HEK293T (cell line): ENCODE data around the gene PRKCZ.

Source experiments
- CTCF ChIA-PET: fragments of 350-600 bp; formaldehyde crosslinking; extraction: SDS; loops from one replicate; lab custom pipeline; 2021; ENCODE audit warnings: antibody characterized with exemption, inconsistent platforms; lab: Yijun Ruan, JAX
- POLR2A ChIA-PET: fragments of 350-600 bp; formaldehyde crosslinking; extraction: SDS; loops from one replicate; lab custom pipeline; 2020; ENCODE audit warnings: antibody characterized with exemption, inconsistent platforms; lab: Yijun Ruan, JAX
- DNase-seq: peaks from one replicate; pipeline ENCODE4 v3.0.0; 2012; ENCODE audit warnings: mixed read lengths; ENCODE audit errors: extremely low spot score
- ARNT ChIP-seq: fragments of 450-650 bp; IDR thresholded peaks from 2 replicates; pipeline ENCODE4 v1.6.1; 2017; ENCODE audit warnings: mild to moderate bottlenecking
- BHLHE40 ChIP-seq: fragments of 450-650 bp; IDR thresholded peaks from 2 replicates; pipeline ENCODE4 v1.6.1; 2016; ENCODE audit warnings: mild to moderate bottlenecking, moderate library complexity, borderline replicate concordance
- CTBP1 ChIP-seq: fragments of 450-650 bp; IDR thresholded peaks from 2 replicates; pipeline ENCODE4 v1.6.1; 2016; ENCODE audit warnings: borderline replicate concordance
- ELF4 ChIP-seq: fragments of 450-650 bp; IDR thresholded peaks from 2 replicates; pipeline ENCODE4 v1.6.1; 2017; ENCODE audit warnings: antibody characterized with exemption
- FOXA1 ChIP-seq: fragments of 450-650 bp; IDR thresholded peaks from 2 replicates; pipeline ENCODE4 v1.6.1; 2016; ENCODE audit warnings: mild to moderate bottlenecking
- FOXK2 ChIP-seq: fragments of 450-650 bp; IDR thresholded peaks from 2 replicates; pipeline ENCODE4 v1.6.1; 2016; ENCODE audit warnings: mild to moderate bottlenecking
- FOXM1 ChIP-seq: fragments of 450-650 bp; IDR thresholded peaks from 2 replicates; pipeline ENCODE4 v1.6.1; 2017; ENCODE audit warnings: mild to moderate bottlenecking, borderline replicate concordance
- HDGF ChIP-seq: fragments of 450-650 bp; IDR thresholded peaks from 2 replicates; pipeline ENCODE4 v1.6.1; 2017; ENCODE audit warnings: antibody characterized with exemption, borderline replicate concordance
- L3MBTL2 ChIP-seq: fragments of 450-650 bp; conservative IDR thresholded peaks from 2 replicates; pipeline ENCODE4 v1.6.1; 2016; ENCODE audit warnings: mild to moderate bottlenecking
- LEF1 ChIP-seq: fragments of 450-650 bp; IDR thresholded peaks from 2 replicates; pipeline ENCODE4 v1.6.1; 2017; ENCODE audit warnings: mild to moderate bottlenecking, borderline replicate concordance
- NFRKB ChIP-seq: fragments of 450-650 bp; IDR thresholded peaks from 2 replicates; pipeline ENCODE4 v1.6.1; 2016; ENCODE audit warnings: mild to moderate bottlenecking, moderate library complexity
- SP1 ChIP-seq: fragments of 450-650 bp; IDR thresholded peaks from 2 replicates; pipeline ENCODE4 v1.6.1; 2017
- SUZ12 ChIP-seq: fragments of 450-650 bp; IDR thresholded peaks from 2 replicates; pipeline ENCODE4 v1.6.1; 2016; ENCODE audit warnings: mild to moderate bottlenecking
- TARDBP ChIP-seq: fragments of 450-650 bp; IDR thresholded peaks from 2 replicates; pipeline ENCODE4 v1.6.1; 2016
- ZNF384 ChIP-seq: fragments of 450-650 bp; IDR thresholded peaks from 2 replicates; pipeline ENCODE4 v1.6.1; 2016
- TF ChIP-seq, protein P1 (sequence below): fragments of 450-650 bp; IDR thresholded peaks from 2 replicates; pipeline ENCODE4 v1.6.1; 2016

PRKCZ gene

DNA sequence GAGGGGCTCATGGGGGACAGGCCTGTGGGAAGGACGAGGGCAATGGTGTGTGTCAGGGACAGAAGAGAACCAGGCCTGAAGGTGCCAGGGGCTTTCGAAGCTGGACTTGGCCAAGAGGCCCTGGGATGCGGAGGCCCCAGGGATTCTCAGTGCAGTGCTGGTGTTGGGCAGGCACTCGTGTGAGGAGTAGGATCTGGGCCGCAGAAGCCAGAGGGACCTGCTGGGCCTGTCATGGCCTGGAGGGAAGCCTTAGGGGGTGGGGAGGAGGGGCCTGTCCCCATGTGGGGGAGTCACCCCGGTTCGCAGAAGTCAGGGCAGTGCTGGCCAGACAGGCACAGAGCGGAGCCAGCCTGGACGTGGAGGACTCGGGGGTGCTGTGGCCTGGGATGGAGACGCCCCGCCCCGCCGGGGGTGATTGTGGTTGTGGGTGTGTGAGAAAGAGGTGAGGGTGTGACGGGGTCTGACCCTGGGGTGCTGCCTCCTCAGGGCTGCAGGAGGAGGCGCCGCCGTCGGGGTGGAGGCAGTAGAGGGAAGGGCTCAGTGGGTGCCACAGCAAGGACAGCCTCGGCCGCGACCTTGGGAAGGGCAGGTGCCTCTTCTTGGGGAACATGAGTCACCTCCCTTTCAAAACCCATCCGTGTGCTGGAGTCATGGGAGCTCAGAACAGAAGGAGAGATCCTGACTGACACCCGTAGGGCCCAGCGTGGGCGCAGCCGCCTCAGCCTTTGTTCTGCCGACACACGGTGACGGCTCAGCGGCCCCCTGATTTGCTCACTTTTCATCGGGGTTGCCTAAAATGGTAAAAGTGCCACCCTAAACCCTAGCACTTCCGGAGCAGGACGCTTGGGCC lies 110.5 kb downstream of the PRKCZ start:
- TF ChIP-seq HDGF (no peak), SUZ12 (no peak), FOXK2 (no peak), ZNF384 (no peak), ARNT (no peak), CTBP1 (no peak), FOXM1 (no peak), L3MBTL2 (no peak), NFRKB (no peak), BHLHE40 (no peak), SP1 (no peak), LEF1 (no peak), FOXA1 (no peak), ELF4 (no peak)
- TF ChIP-seq, protein P1, sequence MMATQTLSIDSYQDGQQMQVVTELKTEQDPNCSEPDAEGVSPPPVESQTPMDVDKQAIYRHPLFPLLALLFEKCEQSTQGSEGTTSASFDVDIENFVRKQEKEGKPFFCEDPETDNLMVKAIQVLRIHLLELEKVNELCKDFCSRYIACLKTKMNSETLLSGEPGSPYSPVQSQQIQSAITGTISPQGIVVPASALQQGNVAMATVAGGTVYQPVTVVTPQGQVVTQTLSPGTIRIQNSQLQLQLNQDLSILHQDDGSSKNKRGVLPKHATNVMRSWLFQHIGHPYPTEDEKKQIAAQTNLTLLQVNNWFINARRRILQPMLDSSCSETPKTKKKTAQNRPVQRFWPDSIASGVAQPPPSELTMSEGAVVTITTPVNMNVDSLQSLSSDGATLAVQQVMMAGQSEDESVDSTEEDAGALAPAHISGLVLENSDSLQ: no peak
- CTCF ChIA-PET: no interaction called here
- POLR2A ChIA-PET: no interaction called here
- no peak for DNase-seq

DNA sequence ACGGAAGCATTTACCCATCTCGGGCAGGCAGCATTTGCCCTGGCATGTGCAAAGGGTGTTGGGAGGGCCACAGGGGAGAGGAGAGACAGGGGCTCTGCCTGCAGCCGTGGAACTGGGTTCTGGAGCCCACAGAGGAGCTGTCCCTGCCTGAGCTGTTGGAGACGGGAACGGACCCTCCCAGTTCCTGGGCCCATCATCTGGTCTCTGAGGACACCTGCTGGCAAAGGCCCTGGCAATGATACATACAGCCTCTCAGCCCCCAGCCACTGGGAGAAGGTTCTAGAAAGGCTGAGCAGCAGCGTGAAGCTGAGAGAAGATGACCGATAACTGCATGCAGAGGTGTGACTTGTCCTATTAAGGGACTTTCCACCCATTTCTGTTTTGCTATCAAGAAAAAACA lies 113.0 kb downstream of the PRKCZ start:
- no peak for DNase-seq
- ChIA-PET POLR2A (no interaction called here), CTCF (no interaction called here)
- TF ChIP-seq LEF1 (no peak), NFRKB (no peak), FOXM1 (no peak), CTBP1 (no peak), ZNF384 (no peak), ARNT (no peak), SP1 (no peak), FOXK2 (no peak), FOXA1 (no peak), BHLHE40 (no peak)
- TF ChIP-seq, protein P1: no peak

DNA sequence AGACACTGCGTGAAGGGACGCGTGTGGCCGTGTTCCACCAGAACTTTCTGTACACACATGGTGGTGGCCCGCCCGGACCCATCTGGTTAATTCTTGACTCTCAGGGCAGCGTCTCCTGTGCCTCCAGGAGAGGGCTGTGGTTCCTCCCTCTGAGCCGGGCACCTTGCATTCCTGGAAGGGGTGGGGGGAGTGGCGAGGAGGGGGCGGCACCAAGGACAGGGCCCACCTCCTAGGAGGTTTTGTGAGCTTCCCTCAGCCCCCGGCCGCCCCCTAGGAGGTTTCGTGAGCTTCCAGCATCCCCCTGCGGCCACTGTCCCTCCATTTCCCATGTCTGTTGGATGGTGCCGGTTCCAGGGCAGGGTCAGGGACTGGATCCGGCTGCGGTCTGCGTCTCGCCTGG lies 115.4 kb downstream of the PRKCZ start:
- ChIA-PET CTCF (interaction anchor here (1.6 kb wide), 1 partner anchor 9 kb away, joined by 5 read pairs; no protein-coding TSS in a partner anchor), POLR2A (no interaction called here)
- TF ChIP-seq ELF4 (no peak), BHLHE40 (no peak), L3MBTL2 (no peak), FOXM1 (no peak)
- DNase-seq: no peak

DNA sequence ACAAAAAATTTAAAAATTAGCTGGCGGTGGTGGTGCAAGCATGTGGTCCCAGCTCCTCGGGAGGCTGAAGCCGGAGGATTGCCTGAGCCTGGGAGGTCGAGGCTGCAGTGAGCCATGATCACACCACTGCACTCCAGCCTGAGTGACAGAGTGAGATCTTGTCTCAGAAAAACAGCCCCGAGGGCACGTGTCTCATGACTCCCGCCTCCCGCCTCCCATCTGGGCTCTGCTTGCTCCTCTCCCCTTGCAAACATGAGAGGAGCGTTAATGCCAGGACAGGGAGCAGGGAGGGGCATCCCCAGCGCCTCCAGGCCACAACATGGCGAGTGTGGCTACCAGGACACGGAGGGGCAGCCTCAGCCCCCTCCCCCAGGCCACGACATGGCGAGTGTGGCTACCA lies 116.0 kb downstream of the PRKCZ start:
- POLR2A ChIA-PET: no interaction called here
- TF ChIP-seq FOXK2 (no peak), FOXM1 (no peak), NFRKB (no peak), ELF4 (no peak), L3MBTL2 (no peak), FOXA1 (no peak), BHLHE40 (no peak), LEF1 (no peak), SUZ12 (no peak), HDGF (no peak), ARNT (no peak), TARDBP (no peak)
- TF ChIP-seq, protein P1: no peak
- DNase-seq: no peak

DNA sequence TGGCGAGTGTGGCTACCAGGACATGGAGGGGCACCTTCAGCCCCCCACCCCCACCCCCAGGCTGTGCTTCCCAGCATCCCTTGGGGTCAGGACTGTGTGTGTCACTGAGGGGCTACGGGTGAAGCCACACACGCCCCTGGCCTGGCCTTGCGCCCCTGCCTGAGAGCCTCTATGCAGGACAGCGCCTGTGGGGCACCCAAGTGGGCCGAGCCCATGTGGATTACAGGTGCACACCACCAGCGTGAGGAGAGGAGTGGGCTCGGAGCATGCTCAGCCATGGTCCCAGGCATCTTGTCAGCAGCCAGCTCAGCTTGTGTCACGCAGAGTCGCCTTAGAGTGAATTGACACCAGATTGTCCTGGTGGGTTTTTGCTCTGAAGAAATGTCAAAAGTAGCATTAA lies 116.5 kb downstream of the PRKCZ start:
- POLR2A ChIA-PET: no interaction called here
- CTCF ChIA-PET: interaction anchor here (0.6 kb wide), 1 partner anchor 28 kb away, joined by 3 read pairs; no protein-coding TSS in a partner anchor

More for the DNA sequence above, 116.0 kb downstream of the PRKCZ start:
- CTCF ChIA-PET: interaction anchor here (0.6 to 1.6 kb wide), 2 partner anchors 8 to 29 kb away, joined by 3 to 5 read pairs; no protein-coding TSS in a partner anchor

More for the DNA sequence above, 116.5 kb downstream of the PRKCZ start:
- DNase-seq: no peak
- TF ChIP-seq LEF1 (no peak), BHLHE40 (no peak), FOXK2 (no peak), FOXA1 (no peak), SUZ12 (no peak), ELF4 (no peak), HDGF (no peak), L3MBTL2 (no peak), ARNT (no peak), SP1 (no peak), CTBP1 (no peak), FOXM1 (no peak), TARDBP (no peak), NFRKB (no peak), ZNF384 (no peak)
- TF ChIP-seq, protein P1: no peak
